GM20431 (cell line): ENCODE results near the gene TMEM117.
"Not testable (repeated sequence)": the region's sequence is repeated elsewhere in the genome, so short reads cannot be mapped to it uniquely, and the experiment has no call there.

Experiments
- in situ Hi-C: fragments of 300-500 bp; cut with MseI, MboI; formaldehyde crosslinking; loops from one replicate; pipeline ENCODE4 v1.15.0; 2020; ENCODE audit warnings: low sequenced_read_pairs; ENCODE audit not compliant: unreplicated experiment

TMEM117 gene

DNA sequence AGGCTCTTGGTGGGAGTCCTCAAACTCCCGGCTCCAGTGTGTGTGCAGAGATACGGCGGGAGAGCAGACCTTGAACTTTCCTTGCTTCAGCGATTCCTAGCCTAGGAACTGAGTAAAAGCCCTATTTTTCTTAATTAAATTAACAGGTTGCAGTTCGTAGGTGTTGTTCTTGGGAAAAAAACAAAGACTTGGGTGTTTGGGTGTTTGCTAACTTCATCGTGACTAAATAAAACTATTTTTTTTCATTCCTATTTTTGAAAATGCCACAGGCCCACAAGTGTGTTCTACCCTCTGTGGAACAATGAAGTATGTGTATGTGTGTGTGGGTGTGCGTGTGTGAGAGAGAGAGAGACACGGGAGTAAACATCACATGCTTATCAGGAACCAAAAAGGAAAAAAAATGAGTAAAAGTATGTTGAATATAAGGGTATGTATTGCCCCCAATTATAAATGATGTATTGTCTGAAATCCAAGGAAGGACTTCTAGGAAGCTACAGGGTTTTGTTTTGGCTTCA, 651 bp downstream of the TMEM117 start:
- in situ Hi-C loops = no loop called here

DNA sequence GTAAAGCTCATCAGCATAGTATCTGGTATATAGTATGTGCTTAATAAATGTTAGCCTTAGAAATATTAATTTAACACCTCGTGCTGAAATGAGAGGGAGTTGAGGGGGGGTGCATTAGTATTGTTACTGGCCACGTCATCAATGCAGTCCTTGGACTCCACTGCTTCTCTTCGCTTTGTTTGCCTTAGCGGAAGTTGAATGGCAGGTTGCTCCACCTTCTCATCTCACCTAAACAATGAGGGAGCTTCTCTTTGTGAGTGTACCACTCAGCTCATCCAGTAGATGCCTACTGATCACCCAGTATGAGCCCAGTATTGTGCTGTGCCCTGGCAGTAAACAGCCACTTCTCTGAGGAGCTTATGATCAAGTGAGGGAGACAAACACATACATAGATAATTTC, 4.5 kb downstream of the TMEM117 start:
- in situ Hi-C loops = no loop called here

- in situ Hi-C loops = no loop called here
These were observed 5.4 kb downstream of the TMEM117 start for GRCh38 chr12:43841253-43841652.

GRCh38 chr12:43842259-43842658, 6.4 kb downstream of the TMEM117 start:
- in situ Hi-C loops = no loop called here

DNA sequence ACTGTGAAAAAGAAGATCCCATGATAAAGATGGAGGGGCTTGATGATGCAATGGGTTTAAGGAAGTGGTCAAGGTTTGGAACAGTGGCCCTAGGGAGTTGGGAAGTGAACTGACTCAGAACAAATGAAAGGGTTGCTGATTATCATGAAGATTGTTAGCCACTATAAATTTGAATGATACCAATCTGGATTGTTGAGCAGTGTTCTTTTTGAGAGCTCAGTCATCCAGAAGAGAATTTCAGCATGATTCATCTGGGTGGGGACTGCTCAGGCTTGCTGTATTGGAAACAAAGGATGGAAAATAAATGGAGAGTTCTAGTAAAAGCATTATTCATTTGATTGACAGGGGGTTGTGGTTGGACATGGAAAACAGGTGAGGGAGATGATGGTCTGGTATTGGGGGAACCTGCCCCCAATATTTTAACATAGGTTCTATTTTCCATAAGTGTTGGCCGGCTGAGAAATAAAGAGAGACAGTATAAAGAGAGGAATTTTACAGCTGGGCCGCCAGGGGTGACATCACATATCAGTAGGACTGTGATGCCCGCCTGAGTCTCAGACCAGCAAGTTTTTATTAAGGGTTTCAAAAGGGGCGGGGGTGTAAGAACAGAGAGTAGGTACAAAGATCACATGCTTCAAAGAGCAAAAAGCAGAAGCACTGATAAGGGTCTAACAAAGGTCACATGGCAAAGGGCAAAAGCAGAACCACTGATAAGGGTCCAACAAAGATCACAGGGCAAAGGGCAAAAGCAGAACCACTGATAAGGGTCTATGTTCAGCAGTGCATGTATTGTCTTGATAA, 11.7 kb downstream of the TMEM117 start:
- in situ Hi-C loops = not testable (repeated sequence)

DNA sequence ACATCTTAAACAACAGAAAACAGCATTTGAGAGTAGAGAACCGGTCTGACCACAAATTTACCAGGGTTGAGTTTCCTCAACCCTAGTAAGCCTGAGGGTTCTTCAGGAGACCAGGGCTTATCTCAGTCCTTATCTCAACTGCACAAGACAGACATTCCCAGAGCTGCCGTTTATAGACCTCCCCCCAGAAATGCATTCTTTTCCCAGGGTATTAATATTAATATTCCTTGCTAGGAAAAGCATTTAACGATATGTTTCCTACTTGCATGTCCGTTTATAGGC, 12.3 kb downstream of the TMEM117 start:
- in situ Hi-C loops = no loop called here

DNA sequence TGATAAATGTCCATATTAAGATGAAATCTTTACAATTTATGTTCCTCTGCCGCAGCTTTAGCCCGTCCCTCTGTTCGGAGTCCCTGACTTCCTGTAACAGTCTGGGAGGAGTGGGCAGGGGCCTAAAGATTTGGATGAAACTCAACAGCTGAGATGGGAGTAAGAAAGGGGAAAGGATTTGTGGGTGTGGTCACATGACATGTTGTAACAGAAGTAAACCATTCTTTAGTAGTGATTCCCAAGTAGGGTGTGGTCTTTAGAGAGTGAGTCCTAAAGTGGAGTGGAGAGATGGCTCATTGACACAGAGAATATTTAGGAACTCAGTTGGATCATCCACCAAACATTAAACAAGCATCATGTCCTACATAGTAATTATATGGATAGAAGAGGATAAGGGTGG, 12.9 kb downstream of the TMEM117 start:
- in situ Hi-C loops = no loop called here

GRCh38 chr12:43852744-43853143, 16.9 kb downstream of the TMEM117 start:
- in situ Hi-C loops = no loop called here

DNA sequence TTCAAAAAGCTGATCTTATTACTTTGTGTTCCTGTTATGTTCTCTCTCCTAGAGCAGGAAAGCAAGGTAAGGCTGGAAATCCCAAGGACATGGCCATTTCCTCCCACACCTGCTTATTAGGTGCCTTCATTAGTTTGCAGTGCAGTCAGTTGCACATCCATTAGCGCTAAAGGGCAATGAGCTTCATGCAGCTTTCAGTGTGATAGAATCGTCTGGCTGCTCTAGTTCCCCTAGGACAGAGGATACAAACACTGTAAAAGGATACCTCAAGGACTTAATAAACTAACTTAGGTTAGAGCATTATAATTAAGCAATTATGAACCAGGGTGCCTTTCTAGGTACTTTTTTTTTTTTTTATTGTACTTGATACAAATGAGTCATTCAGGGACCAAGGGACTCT, 21.1 kb downstream of the TMEM117 start:
- in situ Hi-C loops = no loop called here

DNA sequence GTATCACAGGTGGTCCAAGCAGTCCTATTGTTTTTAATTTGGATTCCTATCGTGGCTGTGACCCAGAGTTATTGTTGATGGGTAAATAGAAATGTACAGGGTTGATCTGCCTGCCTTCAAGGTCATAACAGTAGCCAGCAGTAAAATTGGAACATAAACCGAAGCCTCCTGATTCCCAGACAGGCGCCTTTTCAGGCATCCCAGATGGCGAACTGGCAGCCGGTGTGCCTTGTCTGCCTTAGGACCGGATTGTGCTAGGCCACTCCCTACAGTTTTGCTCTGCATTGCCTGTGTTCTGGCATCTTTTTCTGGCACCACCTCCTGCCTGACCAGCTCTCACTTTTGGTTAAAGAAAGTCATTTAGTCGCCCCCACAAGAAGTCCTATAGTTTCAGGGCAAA, 22.2 kb downstream of the TMEM117 start:
- in situ Hi-C loops = no loop called here

DNA sequence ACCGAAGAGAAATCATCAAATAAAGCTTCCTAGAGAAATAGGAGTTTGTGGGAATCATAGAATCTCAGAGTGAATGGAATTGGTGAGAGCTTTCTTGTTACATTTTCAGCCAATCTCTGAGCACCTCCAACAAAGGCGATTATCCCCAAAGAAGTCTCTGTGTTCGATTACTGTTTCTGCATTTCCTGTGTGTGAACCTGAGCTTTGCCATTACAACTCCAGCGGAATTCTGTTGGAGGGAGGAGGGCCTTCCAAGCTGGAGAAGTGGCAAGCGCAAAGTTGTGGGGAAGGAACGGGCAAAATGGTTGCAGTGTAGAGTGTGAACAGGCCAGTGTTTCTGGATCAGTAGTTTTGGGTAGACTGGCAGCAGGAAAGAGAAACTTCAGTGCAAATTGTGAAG, 23.1 kb downstream of the TMEM117 start:
- in situ Hi-C loops = no loop called here

DNA sequence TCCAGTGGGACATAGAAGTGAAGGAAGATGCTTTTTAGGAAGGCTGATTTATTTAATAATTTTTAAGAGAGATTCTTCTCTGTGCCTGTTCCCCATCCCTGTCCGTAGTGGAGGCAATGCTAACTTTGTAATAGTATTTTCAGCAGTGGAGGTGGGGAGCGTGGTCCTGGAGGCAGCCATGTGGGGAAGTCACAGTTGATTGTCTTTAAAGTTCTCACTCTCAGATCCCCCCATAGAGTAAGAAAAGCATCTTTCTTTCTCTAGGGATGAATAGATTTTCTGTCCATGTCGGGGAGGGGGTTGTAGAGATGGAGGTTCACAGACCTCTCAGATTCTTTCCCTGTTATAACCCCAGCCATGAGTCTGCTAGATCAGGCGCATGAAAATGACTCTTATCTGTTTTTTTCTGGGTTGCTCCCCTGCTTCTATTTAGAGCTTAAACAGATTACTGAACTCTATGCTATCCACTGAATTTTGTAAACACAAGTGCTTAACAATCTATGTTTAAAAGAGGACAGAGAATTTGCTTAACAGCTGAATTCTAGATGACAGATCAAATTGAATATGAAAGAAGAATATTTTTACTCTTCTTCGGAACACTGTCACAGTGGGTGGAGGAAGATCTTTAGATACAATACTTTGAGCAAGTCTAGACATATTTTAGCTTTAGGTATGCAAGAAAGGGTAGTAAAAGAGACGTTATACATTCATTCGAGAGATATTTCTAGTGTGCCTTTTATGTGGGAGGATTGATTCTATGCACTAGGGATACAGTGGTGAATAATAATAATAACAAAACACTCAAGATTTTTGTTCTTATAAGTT, 25.3 kb downstream of the TMEM117 start:
- in situ Hi-C loops = no loop called here

DNA sequence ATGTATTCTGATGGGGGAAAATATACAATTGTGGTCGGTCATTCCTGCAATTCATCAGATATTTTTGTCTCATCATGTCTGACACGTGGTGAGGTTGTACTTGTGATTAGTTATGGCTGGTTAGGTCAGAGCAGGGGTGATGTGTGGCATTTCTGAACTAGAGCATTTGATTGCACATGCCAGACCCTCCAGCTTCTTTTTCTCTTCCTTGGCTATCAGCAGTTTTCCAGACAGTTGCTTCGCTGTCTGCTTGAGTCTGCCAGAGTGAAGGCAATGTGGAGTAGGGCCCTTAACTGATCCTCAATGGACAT, 25.9 kb downstream of the TMEM117 start:
- in situ Hi-C loops = no loop called here

DNA sequence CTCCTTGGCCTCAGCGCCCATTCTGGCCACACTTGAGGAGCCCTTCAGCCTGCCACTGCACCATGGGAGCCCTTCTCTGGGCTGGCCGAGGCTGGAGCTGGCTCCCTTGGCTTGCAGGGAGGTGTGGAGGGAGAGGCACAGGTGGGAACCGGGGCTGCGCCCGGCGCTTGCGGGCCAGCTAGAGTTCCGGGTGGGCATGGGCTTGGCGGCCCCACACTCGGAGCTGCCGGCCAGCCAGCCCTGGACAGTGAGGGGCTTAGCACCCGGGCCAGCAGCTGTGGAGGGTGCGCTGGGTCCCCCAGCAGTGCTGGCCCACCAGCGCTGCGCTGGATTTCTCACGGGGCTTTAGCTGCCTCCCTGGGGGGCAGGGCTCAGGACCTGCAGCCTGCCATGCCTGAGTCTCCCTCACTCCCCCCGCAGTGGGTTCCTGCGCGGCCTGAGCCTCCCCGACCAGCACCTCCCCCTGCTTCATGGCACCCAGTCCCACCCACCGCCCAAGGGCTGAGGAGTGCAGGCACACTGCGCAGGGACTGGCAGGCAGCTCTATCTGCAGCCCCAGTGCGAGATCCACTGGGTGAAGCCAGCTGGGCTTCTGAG, 28.0 kb downstream of the TMEM117 start:
- in situ Hi-C loops = no loop called here

DNA sequence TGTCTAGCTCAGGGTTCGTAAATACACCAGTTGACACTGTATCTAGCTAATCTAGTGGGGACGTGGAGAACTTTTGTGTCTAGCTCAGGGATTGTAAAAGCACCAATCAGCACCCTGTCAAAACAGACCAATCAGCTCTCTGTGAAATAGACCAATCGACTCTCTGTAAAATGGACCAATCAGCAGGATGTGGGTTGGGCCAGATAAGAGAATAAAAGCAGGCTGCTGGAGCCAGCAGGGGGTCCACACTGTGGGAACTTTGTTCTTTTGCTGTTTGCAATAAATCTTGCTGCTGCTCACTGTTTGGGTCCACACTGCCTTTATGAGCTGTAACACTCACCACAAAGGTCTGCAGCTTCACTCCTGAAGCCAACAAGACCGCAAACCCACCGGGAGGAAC, 28.7 kb downstream of the TMEM117 start:
- in situ Hi-C loops = not testable (repeated sequence)

- in situ Hi-C loops = no loop called here
These were observed 33.3 kb downstream of the TMEM117 start for GRCh38 chr12:43869184-43869583.

- in situ Hi-C loops = not testable (repeated sequence)
These were observed 33.9 kb downstream of the TMEM117 start for GRCh38 chr12:43869765-43870164.

GRCh38 chr12:43871258-43871657, 35.4 kb downstream of the TMEM117 start:
- in situ Hi-C loops = not testable (repeated sequence)

DNA sequence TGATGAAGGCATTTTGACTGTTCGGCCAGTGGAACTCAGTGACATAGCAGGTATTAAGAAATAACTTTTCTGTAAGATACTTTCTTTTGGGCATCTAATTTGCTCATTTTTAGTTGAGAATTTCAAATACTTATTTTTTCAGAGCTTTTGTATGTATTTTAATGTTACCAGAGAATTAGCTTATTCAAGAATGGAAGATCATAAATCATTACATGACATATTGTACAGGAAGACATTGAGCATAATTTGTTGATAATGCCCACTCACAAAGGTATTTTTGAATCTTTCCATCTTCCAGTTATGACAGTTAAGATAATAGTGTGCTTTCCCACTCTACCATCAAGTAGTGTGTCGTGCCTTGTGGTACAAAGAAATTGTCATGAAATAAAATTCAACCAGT, 36.5 kb downstream of the TMEM117 start:
- in situ Hi-C loops = no loop called here

DNA sequence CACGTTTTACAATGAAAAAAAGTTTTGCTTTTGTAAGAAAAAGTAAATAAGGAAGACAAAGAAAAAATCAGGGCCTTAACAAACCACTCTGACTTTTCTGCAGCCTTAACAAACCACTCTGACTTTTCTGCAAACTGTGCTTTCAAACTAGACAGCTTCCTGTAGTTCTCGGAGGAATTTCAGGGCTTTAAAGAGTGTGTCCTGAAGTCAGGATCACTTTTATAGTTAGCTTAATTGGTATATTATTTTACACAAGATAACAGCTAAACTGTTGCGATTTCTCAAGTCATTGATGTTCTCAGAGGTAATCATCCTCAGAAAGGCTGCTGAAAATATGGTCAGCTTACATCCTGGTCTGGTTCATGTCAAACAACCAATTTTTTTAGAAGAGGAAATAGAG, 42.2 kb downstream of the TMEM117 start:
- in situ Hi-C loops = loop anchor here (25.0 kb wide), 1 partner anchor 441 kb away; no protein-coding TSS in a partner anchor

DNA sequence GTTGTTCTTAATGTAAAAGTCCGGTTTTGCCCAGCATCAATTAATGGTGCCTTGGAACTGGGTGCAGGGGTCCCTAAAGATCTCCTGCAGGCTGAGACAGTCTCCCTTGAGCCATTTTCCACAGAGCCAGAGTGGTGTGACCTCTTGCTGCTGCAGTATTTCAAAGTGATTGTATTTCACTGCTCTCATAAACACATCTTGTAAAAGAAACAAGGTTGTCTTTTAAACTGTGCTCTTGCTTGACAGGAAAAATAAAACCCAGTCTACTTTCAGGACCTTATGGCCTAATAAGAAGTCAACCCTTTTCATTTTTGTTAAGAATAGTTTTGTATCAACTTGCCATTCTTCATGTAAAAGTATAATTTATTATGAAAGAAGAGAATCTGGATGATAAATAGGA, 44.7 kb downstream of the TMEM117 start:
- in situ Hi-C loops = loop anchor here (25.0 kb wide), 1 partner anchor 443 kb away; no protein-coding TSS in a partner anchor
